ENCODE measurements around the gene WRAP73.

WRAP73 gene

DNA sequence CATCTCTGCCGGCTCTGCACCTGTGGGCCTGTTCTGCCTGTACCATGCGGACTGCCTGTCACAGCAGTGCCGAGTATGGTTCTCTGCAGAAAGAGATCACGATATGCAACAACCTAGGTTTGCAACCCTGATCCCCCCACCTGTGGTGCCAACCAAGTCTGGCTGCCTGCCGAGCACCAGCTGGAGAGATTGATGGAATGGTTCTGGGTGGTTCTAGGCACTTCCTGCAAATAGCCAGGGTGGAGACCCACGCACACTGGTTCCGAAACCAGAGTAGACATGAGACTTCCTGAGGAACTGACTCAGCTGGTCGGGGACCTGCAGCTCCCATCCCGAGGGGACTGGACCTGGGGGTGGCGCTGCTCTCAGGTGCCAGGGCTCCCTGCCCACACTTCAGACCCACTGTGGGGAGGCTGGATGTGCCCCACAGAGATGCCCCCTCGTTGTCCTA, 19.7 kb downstream of the WRAP73 start:
- DNase-seq (ENCODE audit: low read depth) = no peak
- TF ChIP-seq, protein P1, sequence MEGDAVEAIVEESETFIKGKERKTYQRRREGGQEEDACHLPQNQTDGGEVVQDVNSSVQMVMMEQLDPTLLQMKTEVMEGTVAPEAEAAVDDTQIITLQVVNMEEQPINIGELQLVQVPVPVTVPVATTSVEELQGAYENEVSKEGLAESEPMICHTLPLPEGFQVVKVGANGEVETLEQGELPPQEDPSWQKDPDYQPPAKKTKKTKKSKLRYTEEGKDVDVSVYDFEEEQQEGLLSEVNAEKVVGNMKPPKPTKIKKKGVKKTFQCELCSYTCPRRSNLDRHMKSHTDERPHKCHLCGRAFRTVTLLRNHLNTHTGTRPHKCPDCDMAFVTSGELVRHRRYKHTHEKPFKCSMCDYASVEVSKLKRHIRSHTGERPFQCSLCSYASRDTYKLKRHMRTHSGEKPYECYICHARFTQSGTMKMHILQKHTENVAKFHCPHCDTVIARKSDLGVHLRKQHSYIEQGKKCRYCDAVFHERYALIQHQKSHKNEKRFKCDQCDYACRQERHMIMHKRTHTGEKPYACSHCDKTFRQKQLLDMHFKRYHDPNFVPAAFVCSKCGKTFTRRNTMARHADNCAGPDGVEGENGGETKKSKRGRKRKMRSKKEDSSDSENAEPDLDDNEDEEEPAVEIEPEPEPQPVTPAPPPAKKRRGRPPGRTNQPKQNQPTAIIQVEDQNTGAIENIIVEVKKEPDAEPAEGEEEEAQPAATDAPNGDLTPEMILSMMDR (conservative IDR thresholded peaks at IDR 0.05; ENCODE audit: low read depth, low read length) = no peak

DNA sequence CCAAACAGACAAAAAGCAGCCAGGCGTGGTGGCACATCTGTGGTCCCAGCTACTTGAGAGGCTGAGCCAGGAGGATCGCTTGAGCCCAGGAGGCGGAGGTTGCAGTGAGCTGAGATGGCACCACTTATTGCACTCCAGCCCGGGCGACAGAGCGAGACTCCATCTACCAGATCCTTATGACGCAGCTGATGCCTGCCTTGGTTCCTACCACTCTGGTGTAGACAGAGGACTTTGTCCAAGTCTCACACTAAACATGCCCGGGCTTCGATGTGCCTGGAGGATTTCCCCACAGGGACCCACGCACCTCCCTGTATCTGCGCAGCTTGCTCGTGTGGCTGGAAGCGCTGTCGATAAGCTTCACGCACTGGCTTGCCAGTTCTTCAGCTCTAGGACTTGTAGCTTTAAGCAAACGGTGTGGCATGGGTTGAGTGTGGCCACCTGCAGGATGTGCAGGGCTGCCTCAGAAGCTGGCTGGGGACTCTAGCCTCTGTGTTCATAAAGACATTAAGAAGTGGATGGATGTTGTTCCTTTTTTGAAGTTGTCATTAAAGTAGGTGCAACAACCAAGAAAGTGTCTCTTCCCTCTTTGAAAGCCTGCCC, 20.2 kb downstream of the WRAP73 start:
- H3K4me3 ChIP-seq (ENCODE audit: low read depth, low read length) = no peak overlapping the region
- TF ChIP-seq, protein P1 (conservative IDR thresholded peaks at IDR 0.05; ENCODE audit: low read depth, low read length) = no peak
- no peak for DNase-seq (ENCODE audit: low read depth)

More for the DNA sequence above, 19.7 kb downstream of the WRAP73 start:
- no peak overlapping the region for H3K4me3 ChIP-seq (ENCODE audit: low read depth, low read length)

DNA sequence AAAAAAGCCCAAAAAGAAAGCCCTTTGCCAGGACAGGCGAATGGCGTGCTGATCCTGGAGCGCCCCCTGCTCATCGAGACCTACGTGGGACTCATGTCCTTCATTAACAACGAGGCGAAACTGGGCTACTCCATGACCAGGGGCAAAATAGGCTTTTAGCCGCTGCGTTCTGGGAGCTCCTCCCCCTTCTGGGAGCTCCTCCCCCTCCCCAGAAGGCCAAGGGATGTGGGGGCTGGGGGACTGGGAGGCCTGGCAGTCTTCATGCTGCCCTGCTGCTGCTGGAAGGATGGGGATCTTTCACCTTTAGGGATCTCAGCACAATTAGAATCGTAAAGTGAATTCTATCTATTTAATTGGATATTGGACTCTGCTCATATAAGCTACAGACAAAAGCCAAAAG, 21.5 kb downstream of the WRAP73 start:
- TF ChIP-seq, protein P1 (conservative IDR thresholded peaks at IDR 0.05; ENCODE audit: low read depth, low read length) = no peak
- H3K4me3 ChIP-seq (ENCODE audit: low read depth, low read length) = no peak overlapping the region
- DNase-seq (ENCODE audit: low read depth) = no peak

DNA sequence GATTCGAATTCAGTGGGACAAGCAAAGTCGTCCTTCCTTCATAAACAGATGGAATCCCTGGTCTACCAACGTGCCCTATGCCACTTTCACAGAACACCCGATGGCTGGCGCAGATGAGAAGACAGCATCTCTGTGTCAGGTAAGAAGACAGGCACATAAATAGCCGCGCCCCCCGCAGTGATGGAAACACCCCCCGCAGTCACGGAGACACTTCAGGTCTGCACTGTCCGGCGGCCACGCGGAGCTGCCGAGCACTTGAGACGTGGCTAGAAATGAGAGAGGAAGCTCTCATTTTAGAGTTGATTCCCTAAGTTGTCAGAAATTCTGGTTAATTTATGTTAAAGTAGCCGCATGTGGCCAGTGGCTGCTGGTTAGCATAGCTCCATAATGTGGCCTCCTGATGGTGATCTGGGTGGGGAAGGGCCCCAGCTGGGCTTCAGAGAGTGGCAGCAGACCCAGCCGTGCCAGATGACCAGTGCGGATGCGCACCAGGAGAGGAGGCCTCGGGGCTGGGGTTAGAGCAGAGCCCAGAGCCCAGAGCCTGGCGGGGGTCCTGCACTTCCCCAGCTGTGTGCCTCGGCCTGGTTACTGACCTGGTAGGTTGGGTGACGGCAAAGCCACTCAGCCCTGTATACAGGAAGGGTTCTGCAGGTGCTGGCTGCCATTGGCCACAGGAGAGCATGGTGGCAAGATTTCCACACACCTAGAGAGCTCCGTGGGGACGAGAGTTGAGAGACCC, 22.2 kb downstream of the WRAP73 start:
- no peak overlapping the region for H3K4me3 ChIP-seq (ENCODE audit: low read depth, low read length)
- no peak for DNase-seq (ENCODE audit: low read depth)
- TF ChIP-seq, protein P1 (conservative IDR thresholded peaks at IDR 0.05; ENCODE audit: low read depth, low read length) = no peak

- no peak for DNase-seq (ENCODE audit: low read depth)
- peak overlapping the region; percentile 75 for H3K4me3 ChIP-seq (ENCODE audit: low read depth, low read length)
- TF ChIP-seq, protein P1 (conservative IDR thresholded peaks at IDR 0.05; ENCODE audit: low read depth, low read length) = no peak
These were observed 23.9 kb downstream of the WRAP73 start for GRCh38 chr1:3626025-3626424.

DNA sequence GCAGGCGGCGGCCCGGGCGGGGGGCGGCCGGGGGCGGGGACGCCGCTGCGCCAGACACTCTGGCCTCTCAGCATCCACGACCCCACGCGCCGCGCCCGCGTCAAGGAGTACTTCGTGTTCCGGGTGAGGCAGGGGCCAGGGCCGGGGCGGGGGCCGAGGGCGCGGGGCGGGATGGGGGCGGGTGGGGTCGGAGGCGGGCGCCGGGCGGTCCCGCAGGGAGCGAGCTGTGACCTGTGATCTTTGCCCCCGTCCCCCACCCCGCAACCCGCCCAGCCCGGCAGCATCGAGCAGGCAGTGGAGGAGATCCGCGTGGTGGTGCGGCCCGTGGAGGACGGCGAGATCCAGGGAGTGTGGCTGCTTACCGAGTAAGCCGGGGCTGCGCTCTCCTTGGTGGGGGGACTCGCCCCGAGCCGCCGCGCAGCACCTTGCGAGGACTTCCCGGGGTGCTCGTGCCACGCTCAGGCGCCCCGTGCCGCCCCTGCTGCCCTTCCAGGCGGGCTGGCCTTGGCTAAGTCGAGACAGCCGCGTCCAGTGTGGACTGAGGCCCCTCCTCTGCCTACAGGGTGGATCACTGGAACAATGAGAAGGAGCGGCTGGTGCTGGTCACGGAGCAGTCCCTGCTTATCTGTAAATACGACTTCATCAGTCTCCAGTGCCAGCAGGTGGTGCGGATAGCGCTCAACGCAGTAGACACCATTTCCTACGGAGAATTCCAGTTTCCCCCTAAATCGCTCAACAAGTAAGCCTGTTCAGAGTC, 24.6 kb downstream of the WRAP73 start:
- DNase-seq (ENCODE audit: low read depth) = peak; percentile 57
- TF ChIP-seq, protein P1 (conservative IDR thresholded peaks at IDR 0.05; ENCODE audit: low read depth, low read length) = no peak
- peak overlapping the region; percentile 75 for H3K4me3 ChIP-seq (ENCODE audit: low read depth, low read length)

All from choroid plexus epithelial cell (primary cell).